Cortex of kidney (tissue), 1 donor: ENCODE measurements around the gene SHISA4.
"Not testable (repeated sequence)": the region's sequence is repeated elsewhere in the genome, so short reads cannot be mapped to it uniquely, and the experiment has no call there.

ENCODE experiments used
- DNase-seq: peaks from one replicate; lab custom pipeline; 2025; lab: John Stamatoyannopoulos, UW

The SHISA4 gene

GRCh38 chr1:201930803-201931202, 42.1 kb downstream of the SHISA4 start:
- DNase-seq: no peak

- no peak for DNase-seq
Observed at GRCh38 chr1:201933840-201934430, 45.2 kb downstream of the SHISA4 start.

GRCh38 chr1:201937624-201938213, 49.0 kb downstream of the SHISA4 start:
- DNase-seq: no peak

GRCh38 chr1:201938440-201939035, 49.8 kb downstream of the SHISA4 start:
- DNase-seq: no peak

- no peak for DNase-seq
Observed at GRCh38 chr1:201939148-201939547, 50.5 kb downstream of the SHISA4 start.

- no peak for DNase-seq
Observed at GRCh38 chr1:201939574-201939973, 50.9 kb downstream of the SHISA4 start.

- DNase-seq: not testable (repeated sequence)
Observed at GRCh38 chr1:201940316-201940715, 51.6 kb downstream of the SHISA4 start.

- no peak for DNase-seq
Observed at GRCh38 chr1:201941420-201942128, 52.9 kb downstream of the SHISA4 start.

- no peak for DNase-seq
Observed at GRCh38 chr1:201942129-201942495, 53.4 kb downstream of the SHISA4 start.
